Measurements from ENCODE around the gene LIN9. TPM values are rescaled to one million over a fixed set of nuclear protein-coding genes. Genes with fewer than 3 reads are reported as not detected.
"Not testable (repeated sequence)": the region's sequence is repeated elsewhere in the genome, so short reads cannot be mapped to it uniquely, and the experiment has no call there.

LIN9 gene
- total and polyA plus RNA-seq, 10 of the 15 experiments (the other 5 are each of a cell fraction or from before 2014, with no cell fraction given), result 5.9 to 13.5 (median 8.3) TPM

- H3K79me2 ChIP-seq (ENCODE audit: control insufficient read depth, insufficient read depth, low read length); H3K9ac ChIP-seq (ENCODE audit: control insufficient read depth, insufficient read depth, low read length); H3K36me3 ChIP-seq (ENCODE audit: control insufficient read depth in 2 of 2, insufficient read depth in 2 of 2, low read length in 1 of 2); H3K4me2 ChIP-seq (ENCODE audit: control insufficient read depth, insufficient read depth); H3K27ac ChIP-seq (ENCODE audit: control insufficient read depth, insufficient read depth); H3K4me1 ChIP-seq (ENCODE audit: control insufficient read depth, insufficient read depth, low read length); in situ Hi-C loops (cut with MboI); H2AFZ ChIP-seq (ENCODE audit: control insufficient read depth, low read depth, low read length); H3K4me3 ChIP-seq; SMC1A ChIA-PET (ENCODE audit: uncharacterized antibody, unreplicated experiment); FAIRE-seq; H3K27me3 ChIP-seq (replicated peaks in 1 of 2; ENCODE audit: control insufficient read depth in 2 of 2, insufficient read depth in 2 of 2, low read length in 1 of 2); H4K20me1 ChIP-seq (ENCODE audit: control insufficient read depth, insufficient read depth); H3K9me3 ChIP-seq (replicated peaks; ENCODE audit: control insufficient read depth, insufficient read depth, low read length); RAD21 ChIA-PET (ENCODE audit: unreplicated experiment); CTCF ChIA-PET; DNase-seq (ENCODE audit: low read depth, low spot score); BruUV-seq (replicated peaks); ATAC-seq; intact Hi-C loops (cut with micrococcal nuclease; ENCODE audit: unreplicated experiment): not testable (repeated sequence)
- POLR2A ChIA-PET, result interaction anchor here (0.6 kb wide), 2 partner anchors 9 to 109 kb away, joined by 3 to 4 read pairs; no protein-coding TSS in a partner anchor
- WGBS (ENCODE audit: insufficient coverage, insufficient replicate concordance, low lambda C conversion rate, missing lambda C conversion rate), result 86% methylated on average over 8 of the region's 8 CpGs
Observed at GRCh38 chr1:226272233-226272902, 36.6 kb downstream of the LIN9 start.

GRCh38 chr1:226268421-226269124, 40.4 kb downstream of the LIN9 start:
- BruUV-seq (replicated peaks), result no TSS peak
- no peaks in the 10 kb centered on the region for H3K79me2 ChIP-seq (ENCODE audit: control insufficient read depth, insufficient read depth, low read length)
- no peak overlapping the region for H3K4me2 ChIP-seq (ENCODE audit: control insufficient read depth, insufficient read depth)
- in situ Hi-C loops (cut with MboI) (no loop called here), intact Hi-C loops (cut with micrococcal nuclease; ENCODE audit: unreplicated experiment) (no loop called here)
- FAIRE-seq (peak; percentile 74), ATAC-seq (no peak), DNase-seq (ENCODE audit: low read depth, low spot score) (no peak)
- no peaks in the 10 kb centered on the region for H4K20me1 ChIP-seq (ENCODE audit: control insufficient read depth, insufficient read depth)
- H3K4me3 ChIP-seq, result no peak overlapping the region
- H3K4me1 ChIP-seq (ENCODE audit: control insufficient read depth, insufficient read depth, low read length), result no peaks in the 10 kb centered on the region
- H3K9me3 ChIP-seq (replicated peaks; ENCODE audit: control insufficient read depth, insufficient read depth, low read length), result no peaks in the 10 kb centered on the region
- ChIA-PET RAD21 (ENCODE audit: unreplicated experiment) (no interaction called here), CTCF (no interaction called here), SMC1A (ENCODE audit: uncharacterized antibody, unreplicated experiment) (no interaction called here), POLR2A (no interaction called here)
- H3K27ac ChIP-seq (ENCODE audit: control insufficient read depth, insufficient read depth), result no peak overlapping the region
- 79% methylated on average over 3 of the region's 3 CpGs for WGBS (ENCODE audit: insufficient coverage, insufficient replicate concordance, low lambda C conversion rate, missing lambda C conversion rate)
- no peaks in the 10 kb centered on the region; a peak in 2 of 4 replicates for H3K36me3 ChIP-seq (ENCODE audit: control insufficient read depth in 2 of 2, insufficient read depth in 2 of 2, low read length in 1 of 2)
- no peak overlapping the region for H2AFZ ChIP-seq (ENCODE audit: control insufficient read depth, low read depth, low read length)
- no peaks in the 10 kb centered on the region for H3K27me3 ChIP-seq (replicated peaks in 1 of 2; ENCODE audit: control insufficient read depth in 2 of 2, insufficient read depth in 2 of 2, low read length in 1 of 2)
- no peak overlapping the region for H3K9ac ChIP-seq (ENCODE audit: control insufficient read depth, insufficient read depth, low read length)
- no peak for TF ChIP-seq CUX1 (IDR thresholded peaks at IDR 0.05; ENCODE audit: insufficient replicate concordance, low read depth, low read length)
- TF ChIP-seq KAT2A (conservative IDR thresholded peaks at IDR 0.05; ENCODE audit: control insufficient read depth, low read depth, low read length), result no peak
- TF ChIP-seq MYC (IDR thresholded peaks at IDR 0.05; ENCODE audit: insufficient read depth, insufficient read length, insufficient replicate concordance, low read length, severe bottlenecking), result no peak
- TF ChIP-seq ATF2 (IDR thresholded peaks at IDR 0.05; ENCODE audit: low read length), result no peak
- TF ChIP-seq SPI1 (IDR thresholded peaks at IDR 0.05; ENCODE audit: borderline replicate concordance, insufficient read depth, low read depth, low read length), result no peak
- TF ChIP-seq CHD2 (IDR thresholded peaks at IDR 0.05; ENCODE audit: borderline replicate concordance, low read depth, low read length), result no peak
- no peak for TF ChIP-seq SRF (IDR thresholded peaks at IDR 0.05; ENCODE audit: low read depth in 2 of 2, low read length in 2 of 2)

All from GM12878 (cell line).